ENCODE data around the gene MRPL52. TPM values are rescaled to one million over a fixed set of nuclear protein-coding genes. Genes with fewer than 3 reads are reported as not detected.

MRPL52 gene
- total RNA-seq, 6 experiments from 2014 or later = 135 to 195 (median 167) TPM

DNA sequence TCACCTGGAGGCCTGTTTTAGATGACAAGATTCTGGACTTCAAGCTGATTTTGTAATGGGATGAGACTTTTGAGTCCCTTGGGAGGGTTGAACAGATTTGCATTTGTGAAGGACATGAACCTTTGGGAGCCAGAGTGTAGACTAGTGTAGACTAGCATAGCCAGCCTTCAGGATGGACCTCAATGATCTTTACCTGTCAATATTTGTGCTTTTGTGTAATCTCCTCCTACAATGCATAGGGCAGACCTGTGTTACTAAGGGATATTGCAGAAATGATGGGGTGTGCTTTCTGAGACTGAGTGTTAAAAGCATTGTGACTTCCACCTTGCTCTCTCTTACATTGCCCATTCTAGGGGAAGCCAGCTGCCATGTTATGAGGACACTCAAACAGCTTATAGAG is 32.0 kb downstream of the MRPL52 start:
- no peak overlapping the region for H3K4me3 Mint-ChIP-seq
- H3K27ac Mint-ChIP-seq = no peak overlapping the region
- TF ChIP-seq CTCF (IDR thresholded peaks at IDR 0.05) = no peak
- peaks cover 11% of the 10 kb centered on the region for H3K9me3 Mint-ChIP-seq
- peaks cover 2% of the 10 kb centered on the region for H3K27me3 Mint-ChIP-seq (ENCODE audit: insufficient read depth)
- H3K36me3 Mint-ChIP-seq (ENCODE audit: low read depth) = peaks cover 5% of the 10 kb centered on the region; the same call in 1 of the 2 replicates
- peaks cover 8% of the 10 kb centered on the region; the same call in 1 of the 2 replicates for H3K4me1 Mint-ChIP-seq (ENCODE audit: low read depth)
- no peak for DNase-seq

- Mint-ChIP-seq H3K9me3 (peaks cover 11% of the 10 kb centered on the region), H3K4me3 (no peak overlapping the region), H3K27me3 (ENCODE audit: insufficient read depth) (peaks cover 2% of the 10 kb centered on the region), H3K36me3 (ENCODE audit: low read depth) (peaks cover 5% of the 10 kb centered on the region; the same call in 1 of the 2 replicates), H3K27ac (no peak overlapping the region), H3K4me1 (ENCODE audit: low read depth) (peaks cover 8% of the 10 kb centered on the region; the same call in 1 of the 2 replicates)
- no peak for TF ChIP-seq CTCF (IDR thresholded peaks at IDR 0.05)
- DNase-seq = no peak
These were observed 35.3 kb downstream of the MRPL52 start for GRCh38 chr14:22864979-22865378.

GRCh38 chr14:22865424-22866405 is 36.0 kb downstream of the MRPL52 start:
- peak; percentile 62 for TF ChIP-seq CTCF (IDR thresholded peaks at IDR 0.05)
- Mint-ChIP-seq H3K4me3 (no peak overlapping the region), H3K36me3 (ENCODE audit: low read depth) (peaks cover 5% of the 10 kb centered on the region; the same call in 1 of the 2 replicates), H3K4me1 (ENCODE audit: low read depth) (peaks cover 13% of the 10 kb centered on the region), H3K9me3 (peaks cover 11% of the 10 kb centered on the region), H3K27me3 (ENCODE audit: insufficient read depth) (peaks cover 2% of the 10 kb centered on the region), H3K27ac (no peak overlapping the region)
- DNase-seq = no peak

DNA sequence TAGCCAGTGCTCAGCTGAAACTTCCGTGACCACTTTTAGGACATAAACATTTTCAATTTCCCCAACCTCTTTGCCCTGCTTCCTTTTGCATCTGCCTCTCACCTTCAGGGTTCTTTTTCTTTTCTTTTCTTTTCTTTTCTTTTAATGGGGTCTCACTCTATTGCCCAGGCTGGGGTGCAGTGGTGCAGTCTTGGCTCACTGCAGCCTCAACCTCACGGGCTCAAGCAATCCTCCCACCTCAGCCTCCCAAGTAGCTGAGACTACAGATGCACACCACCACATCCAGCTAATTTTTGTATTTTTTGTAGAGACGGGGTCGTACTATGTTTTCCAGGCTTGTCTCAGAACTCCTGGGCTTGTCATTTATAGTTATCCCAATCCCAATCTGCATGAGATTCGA is 37.2 kb downstream of the MRPL52 start:
- DNase-seq = no peak
- Mint-ChIP-seq H3K4me3 (no peak overlapping the region), H3K4me1 (ENCODE audit: low read depth) (peaks cover 21% of the 10 kb centered on the region), H3K36me3 (ENCODE audit: low read depth) (peaks cover 3% of the 10 kb centered on the region; the same call in 1 of the 2 replicates), H3K27ac (no peak overlapping the region), H3K27me3 (ENCODE audit: insufficient read depth) (peaks cover 2% of the 10 kb centered on the region), H3K9me3 (peaks cover 3% of the 10 kb centered on the region)
- no peak for TF ChIP-seq CTCF (IDR thresholded peaks at IDR 0.05)

DNA sequence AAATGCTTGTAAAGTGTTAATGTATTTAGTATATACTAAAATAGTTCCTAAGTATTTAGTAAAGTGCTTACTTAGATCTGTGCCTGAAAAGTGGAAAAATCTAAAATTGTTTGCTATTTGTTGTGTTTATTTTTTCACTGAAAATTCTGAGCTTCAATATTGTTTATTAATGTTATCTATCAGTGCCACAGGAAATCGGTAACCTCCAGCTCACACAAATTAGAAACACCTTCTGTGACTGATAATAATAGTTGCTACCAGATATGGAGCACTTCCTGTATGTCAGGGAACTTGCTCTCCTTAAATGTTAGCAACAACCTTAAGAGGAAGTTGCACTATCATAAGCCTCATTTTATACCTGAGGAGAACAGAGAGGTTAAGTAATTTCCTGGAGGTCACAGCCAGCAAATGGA is 41.1 kb downstream of the MRPL52 start:
- no peak for DNase-seq
- peak overlapping the region; percentile 97 for H3K27ac Mint-ChIP-seq
- no peak for TF ChIP-seq CTCF (IDR thresholded peaks at IDR 0.05)
- H3K4me1 Mint-ChIP-seq (ENCODE audit: low read depth) = peaks cover 36% of the 10 kb centered on the region
- H3K36me3 Mint-ChIP-seq (ENCODE audit: low read depth) = peaks cover 12% of the 10 kb centered on the region
- no peaks in the 10 kb centered on the region for H3K9me3 Mint-ChIP-seq
- peaks cover 1% of the 10 kb centered on the region; the same call in 1 of the 2 replicates for H3K27me3 Mint-ChIP-seq (ENCODE audit: insufficient read depth)
- H3K4me3 Mint-ChIP-seq = peak overlapping the region; percentile 91

Measured in HFFc6 (cell line).